GM18507 (cell line): ENCODE data around the gene MPC1.

Experiments
- DNase-seq: peaks from one replicate; pipeline ENCODE4 v3.0.0; 2011; ENCODE audit warnings: low read depth; ENCODE audit not compliant: insufficient read length; ENCODE audit errors: extremely low spot score
- FAIRE-seq: peaks from 2 replicates; lab custom pipeline; 2011; peaks lifted over from hg19 to GRCh38; lab: Jason Lieb, UNC

Gene MPC1

DNA sequence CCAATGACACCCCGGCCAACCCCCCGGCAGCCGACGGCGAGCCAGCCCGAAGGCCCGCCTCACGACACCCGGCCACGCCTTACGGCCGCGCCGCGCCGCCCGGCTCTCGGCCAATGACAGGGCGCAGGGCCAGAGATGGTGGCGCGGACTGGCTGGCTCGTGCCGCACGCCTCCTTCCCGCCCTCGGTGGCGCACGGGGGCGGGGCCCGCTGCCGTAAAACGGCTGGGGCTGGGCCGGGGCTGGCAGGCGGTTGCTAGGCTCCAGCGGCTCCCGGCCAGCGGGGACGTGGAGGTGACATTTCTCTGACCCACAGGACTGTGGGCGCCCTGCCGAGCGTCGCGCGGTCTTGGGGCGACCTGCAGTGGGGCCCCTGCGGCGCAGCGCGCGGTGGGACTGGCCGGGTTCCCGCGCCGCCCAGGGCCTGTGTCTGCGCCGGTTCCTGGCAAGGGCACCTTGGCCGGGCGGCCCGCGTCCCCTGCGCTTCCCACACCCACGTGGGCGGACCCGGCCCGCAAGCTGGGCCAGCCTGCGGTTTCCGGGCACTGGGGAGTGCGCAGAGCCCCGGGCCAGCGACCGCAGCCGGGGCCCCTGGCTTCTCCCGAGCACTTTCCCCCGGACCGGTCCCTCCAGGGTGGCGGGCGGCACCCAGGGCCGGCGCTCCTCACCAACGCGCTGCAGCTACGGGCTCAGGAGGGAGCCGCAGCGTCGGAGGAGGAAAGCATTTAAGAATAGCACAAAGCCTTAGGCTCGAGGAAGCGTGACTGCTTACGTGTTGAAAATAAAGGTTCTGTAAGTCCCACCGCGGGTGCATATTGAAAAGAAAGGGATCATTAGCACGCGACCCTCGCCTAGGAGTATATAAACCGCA is at the start of gene MPC1:
MPC1 (minus strand) TSS at position 8 of the 869 bp plus-strand sequence. CDS start 64 bp downstream, outside the sequence.
- DNase-seq (peak; percentile 91), FAIRE-seq (peak; percentile 95)

DNA sequence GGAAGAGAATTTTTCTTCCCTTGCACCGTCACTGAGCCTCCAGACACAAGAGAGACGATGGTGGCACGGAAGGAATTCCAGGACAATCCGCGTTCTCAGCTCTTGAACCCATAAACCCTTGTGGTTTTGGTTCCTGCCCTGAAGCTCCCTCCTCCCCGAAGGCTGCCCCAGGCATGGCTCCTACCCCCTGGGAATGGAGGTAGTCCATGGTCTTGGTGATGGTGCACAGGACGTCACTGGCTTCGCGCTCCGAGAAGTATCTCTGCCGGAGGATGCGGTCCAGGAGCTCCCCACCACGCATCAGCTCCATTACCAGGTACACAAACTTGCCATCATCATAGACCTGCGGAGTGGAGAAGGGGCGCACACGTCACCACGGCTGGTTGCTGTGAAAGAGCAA is 47.5 kb upstream of the MPC1 start:
- no peak for FAIRE-seq
- DNase-seq: no peak

- FAIRE-seq (no peak), DNase-seq (no peak)
Observed at GRCh38 chr6:166424431-166424830, 41.7 kb upstream of the MPC1 start.

- DNase-seq (no peak), FAIRE-seq (no peak)
Observed at GRCh38 chr6:166423781-166424180, 41.0 kb upstream of the MPC1 start.

DNA sequence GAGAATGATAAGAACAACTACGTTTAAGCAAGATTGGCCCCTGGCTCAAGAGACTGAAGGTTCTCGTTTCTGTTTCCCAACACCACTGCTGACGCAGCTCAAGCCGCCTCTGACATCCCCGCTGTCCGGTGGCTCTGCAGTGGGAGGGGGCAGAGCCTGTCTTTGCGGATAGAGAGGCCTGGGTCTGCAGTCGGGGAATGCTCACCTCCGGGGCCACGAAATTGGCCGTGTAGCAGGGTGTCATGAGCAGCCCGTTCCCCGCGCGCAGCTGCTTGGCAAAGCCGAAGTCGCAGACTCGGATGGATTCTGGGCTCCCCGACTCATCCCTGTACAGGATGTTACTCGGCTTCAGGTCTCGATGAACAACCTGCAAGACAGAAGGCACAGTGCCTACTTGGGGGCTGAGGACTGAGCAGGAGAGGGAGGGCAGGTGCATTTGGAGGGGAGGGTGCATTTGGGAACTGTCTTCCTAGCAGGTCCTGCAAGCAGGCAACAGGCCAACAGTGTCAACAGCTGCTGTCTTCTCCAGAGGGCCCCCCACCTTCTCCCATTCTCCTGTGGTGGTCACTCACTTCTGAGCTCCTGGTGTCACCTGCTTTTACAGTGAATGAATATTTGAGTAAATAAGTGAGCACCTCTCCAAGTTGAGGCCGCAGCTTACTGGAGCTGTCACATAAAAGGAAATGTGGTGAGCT is 40.5 kb upstream of the MPC1 start:
- DNase-seq (no peak), FAIRE-seq (no peak)

- no peak for DNase-seq
- no peak for FAIRE-seq
Observed at GRCh38 chr6:166422201-166422940, 39.6 kb upstream of the MPC1 start.

DNA sequence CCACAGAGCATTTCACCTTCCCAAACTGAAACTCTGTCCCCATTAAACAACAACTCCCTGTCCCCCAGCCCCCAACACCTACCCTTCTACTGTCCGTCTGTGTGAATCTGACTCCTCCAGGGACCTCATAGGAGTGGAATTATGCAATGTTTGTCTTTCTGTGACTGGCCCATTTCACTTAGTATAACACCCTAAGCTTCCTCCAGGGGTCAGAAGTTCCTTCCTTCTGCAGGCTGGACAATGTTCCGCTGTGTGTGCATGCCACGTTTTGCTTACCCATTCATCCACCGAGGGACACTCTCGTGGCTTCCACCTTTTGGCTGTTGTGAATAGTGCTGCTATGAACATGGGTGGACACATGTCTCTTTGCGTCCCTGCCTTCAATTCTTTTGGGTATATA is 37.6 kb upstream of the MPC1 start:
- FAIRE-seq: no peak
- no peak for DNase-seq

DNA sequence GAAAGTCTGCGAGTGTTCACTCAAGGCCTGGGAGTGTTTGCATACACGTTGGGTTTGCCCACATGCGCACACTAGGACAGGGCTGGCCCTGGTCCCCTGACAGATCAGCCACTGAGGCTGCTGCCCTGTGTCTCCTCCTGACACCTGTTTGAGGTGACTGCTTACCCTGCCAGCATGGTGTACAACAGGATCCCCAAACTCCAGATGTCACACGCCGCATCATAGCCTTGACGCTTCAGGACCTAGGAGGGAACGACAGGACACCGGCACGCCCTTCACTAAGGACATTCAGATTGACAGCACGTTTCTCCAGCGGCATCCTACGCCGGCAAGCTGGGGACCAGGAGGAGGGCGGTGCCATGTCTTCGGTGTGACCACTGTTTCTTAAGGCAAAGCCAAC is 37.0 kb upstream of the MPC1 start:
- DNase-seq: no peak
- no peak for FAIRE-seq

GRCh38 chr6:166419286-166419685 is 36.5 kb upstream of the MPC1 start:
- FAIRE-seq (peak; percentile 86), DNase-seq (peak; percentile 37)

DNA sequence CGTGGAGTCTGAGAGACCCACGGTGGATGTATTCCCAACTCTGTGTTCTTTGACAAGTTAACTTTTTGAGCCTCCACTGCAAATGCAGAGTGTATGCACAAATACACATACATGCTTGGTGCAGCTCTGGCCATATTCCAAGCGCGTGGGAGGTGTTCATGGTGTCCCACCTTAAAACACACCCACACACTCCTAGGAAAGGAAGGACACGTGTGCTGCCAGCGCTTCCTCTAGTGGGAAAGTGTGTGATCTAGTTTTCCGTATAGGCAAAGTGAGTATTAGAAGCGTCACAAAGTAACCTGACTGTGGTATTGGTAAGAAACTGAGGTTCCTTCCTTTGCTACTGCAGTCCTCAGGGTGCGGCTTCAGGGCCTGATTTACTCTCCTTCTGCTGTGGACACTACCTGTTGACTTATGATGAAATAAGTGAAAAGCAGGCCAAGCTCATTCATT is 36.0 kb upstream of the MPC1 start:
- DNase-seq: no peak
- no peak for FAIRE-seq

DNA sequence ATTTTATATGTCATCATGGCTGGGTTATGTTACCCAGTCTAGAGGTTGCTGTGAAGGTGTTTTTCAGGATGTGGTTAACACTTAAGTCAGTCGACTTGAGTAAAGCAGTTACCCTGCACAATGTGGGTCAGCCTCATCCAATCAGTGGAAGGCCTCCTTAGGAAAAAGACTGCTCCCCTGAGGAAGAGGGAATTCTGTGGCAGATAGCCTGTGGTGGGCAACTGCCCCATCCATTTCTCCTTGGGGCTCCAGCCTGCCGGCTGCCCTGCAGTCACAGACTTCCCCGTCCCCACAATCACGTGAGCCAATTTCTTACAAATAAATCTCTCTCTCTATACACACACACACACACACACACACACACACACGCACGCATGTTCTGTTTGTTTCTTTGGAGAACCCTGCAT is 34.5 kb upstream of the MPC1 start:
- peak; percentile 87 for FAIRE-seq

GRCh38 chr6:166415833-166416347 is 33.1 kb upstream of the MPC1 start:
- FAIRE-seq (no peak), DNase-seq (no peak)

More for the DNA sequence above, 34.5 kb upstream of the MPC1 start:
- DNase-seq: no peak

DNA sequence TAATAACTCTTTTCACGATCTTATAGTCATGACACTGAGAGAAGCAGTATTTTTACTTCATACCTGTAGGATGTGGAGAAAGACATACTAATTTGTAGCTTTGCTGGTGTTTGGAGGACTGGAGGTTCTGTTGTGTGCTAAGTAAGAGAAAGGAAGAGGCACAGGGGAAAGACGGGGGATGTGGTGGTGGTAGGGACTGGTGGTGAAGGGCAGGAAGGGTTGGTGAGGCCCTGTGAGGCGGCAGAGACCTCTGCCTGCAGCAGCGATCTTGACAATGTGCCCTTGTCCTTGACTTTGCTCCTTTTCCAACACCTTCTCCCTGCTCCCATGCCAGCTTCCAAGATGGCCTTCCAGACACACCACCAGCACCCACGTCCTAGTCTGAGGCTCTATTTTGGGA is 32.6 kb upstream of the MPC1 start:
- DNase-seq: no peak

DNA sequence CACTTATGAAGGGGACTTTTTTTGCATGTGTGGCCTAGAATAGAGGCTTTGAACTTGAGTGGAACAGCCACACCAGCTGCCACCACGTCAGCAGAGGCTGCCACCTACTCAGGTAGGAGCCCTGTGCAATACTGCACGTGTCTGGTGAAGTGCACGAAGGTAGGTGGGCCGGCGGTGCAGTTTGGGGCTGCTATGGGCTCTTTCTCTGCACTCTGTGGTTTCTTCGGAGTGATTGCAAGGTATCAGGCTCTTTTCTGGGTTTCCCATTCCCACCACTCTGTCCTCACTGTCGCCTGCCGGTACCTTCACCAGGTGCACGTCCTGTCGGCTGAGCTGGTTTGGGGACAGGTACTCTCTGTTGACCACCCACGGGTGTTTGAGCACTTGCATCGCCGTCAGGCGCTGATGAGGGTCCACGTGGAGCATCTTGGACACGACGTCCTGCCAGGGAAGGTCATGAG is 30.8 kb upstream of the MPC1 start:
- FAIRE-seq (no peak), DNase-seq (no peak)

More for the DNA sequence above, 32.6 kb upstream of the MPC1 start:
- FAIRE-seq: no peak

- DNase-seq (no peak), FAIRE-seq (no peak)
Observed at GRCh38 chr6:166412911-166413384, 30.2 kb upstream of the MPC1 start.

GRCh38 chr6:166412156-166412910 is 29.6 kb upstream of the MPC1 start:
- FAIRE-seq: no peak
- DNase-seq: no peak

GRCh38 chr6:166411721-166412151 is 29.0 kb upstream of the MPC1 start:
- FAIRE-seq (no peak), DNase-seq (no peak)

- FAIRE-seq: no peak
- DNase-seq: no peak
Observed at GRCh38 chr6:166411271-166411670, 28.5 kb upstream of the MPC1 start.

DNA sequence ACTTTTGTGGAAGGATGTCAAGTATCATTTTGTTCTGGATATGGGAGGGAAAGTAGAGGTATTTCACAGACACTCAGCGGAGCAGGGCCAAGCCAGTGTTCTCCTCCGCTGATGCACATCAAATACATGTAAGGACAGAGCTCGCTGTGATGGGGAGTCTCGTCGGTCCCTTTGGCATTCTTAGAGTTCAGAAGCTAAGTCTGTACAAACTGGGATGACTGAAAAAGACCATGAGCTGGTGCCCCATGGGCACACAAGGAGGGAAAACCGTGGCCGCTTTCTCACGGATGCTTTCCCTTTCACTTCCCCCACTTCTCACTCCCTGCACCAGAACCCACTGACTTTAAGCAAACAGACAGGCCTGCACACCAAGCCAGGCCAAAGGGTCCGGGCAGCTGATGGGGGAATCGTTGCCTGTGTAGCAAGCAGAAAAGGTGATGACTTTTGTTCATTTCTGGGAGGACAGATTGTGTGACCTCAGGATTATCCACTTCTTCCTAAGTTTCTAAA is 27.7 kb upstream of the MPC1 start:
- FAIRE-seq: peak; percentile 50
- no peak for DNase-seq
